K562 (cell line): ENCODE results near the gene AUNIP. TPM values are rescaled to one million over a fixed set of nuclear protein-coding genes. Genes with fewer than 3 reads are reported as not detected.
A peak's percentile ranks its signal among the peaks of the same experiment; 100 is the strongest.

Experiments used
- ATF7 ChIP-seq: fragments of 450-650 bp; IDR thresholded peaks from 2 replicates; pipeline ENCODE4 v1.7.1; 2014; ENCODE audit warnings: mild to moderate bottlenecking, moderate library complexity
- BRD4 ChIP-seq: fragments of 200-600 bp; sonication (generic); IDR thresholded peaks from 2 replicates; pipeline ENCODE4 v1.6.1; 2017; ENCODE audit warnings: inconsistent platforms
- HEY1 ChIP-seq: fragments of 250-450 bp; sonication (Bioruptor Pico); IDR thresholded peaks from 2 replicates; pipeline ENCODE4 v1.5.0; 2020; ENCODE audit warnings: mild to moderate bottlenecking, moderate library complexity, borderline replicate concordance
- KDM1A ChIP-seq, 2 experiments: fragments of 450-650 bp; IDR thresholded peaks; 2 replicates each; pipeline ENCODE4 v1.6.1; 2016; ENCODE audit warnings: mild to moderate bottlenecking in 2 of 2
- NBN ChIP-seq: fragments of 450-650 bp; IDR thresholded peaks from 2 replicates; pipeline ENCODE4 v1.6.1; 2016; ENCODE audit warnings: low read depth, mild to moderate bottlenecking
- NCOR1 ChIP-seq: fragments of 450-650 bp; IDR thresholded peaks from 2 replicates; pipeline ENCODE4 v1.6.1; 2016; ENCODE audit warnings: mild to moderate bottlenecking, moderate library complexity
- RAD21 ChIP-seq, 2 experiments: fragments of 250-450 bp in 1 of 2; fragments of 450-650 bp in 1 of 2; sonication (Bioruptor Pico) in 1 of 2; formaldehyde crosslinking in 1 of 2; IDR thresholded peaks in 1 of 2; conservative IDR thresholded peaks in 1 of 2; 2 replicates each; pipeline versions ENCODE4 v1.4.0 to v1.8.0; 2020 to 2022; ENCODE audit warnings: mild to moderate bottlenecking in 2 of 2, moderate library complexity in 1 of 2
- RBBP5 ChIP-seq: fragments of 200-600 bp; sonication (generic); IDR thresholded peaks from 2 replicates; pipeline ENCODE4 v1.6.1; 2012; ENCODE audit warnings: borderline replicate concordance, mild to moderate bottlenecking, low read length, control low read depth, inconsistent platforms; ENCODE audit not compliant: insufficient read depth, poor library complexity, severe bottlenecking
- TAL1 ChIP-seq: fragments of 450-650 bp; IDR thresholded peaks from 2 replicates; pipeline ENCODE4 v1.6.1; 2016; ENCODE audit warnings: mild to moderate bottlenecking
- TCF3 ChIP-seq: sonication (generic); formaldehyde crosslinking; IDR thresholded peaks from 2 replicates; pipeline ENCODE4 v1.4.0; 2020; ENCODE audit warnings: mild to moderate bottlenecking, missing genetic modification reagents
- TRIM24 ChIP-seq, 2 experiments: fragments of 450-650 bp; IDR thresholded peaks; 2 replicates each; pipeline ENCODE4 v1.6.1; 2016
- YBX1 ChIP-seq: fragments of 450-650 bp; IDR thresholded peaks from 2 replicates; pipeline ENCODE4 v1.7.1; 2016; ENCODE audit warnings: mild to moderate bottlenecking
- ZBED1 ChIP-seq: IDR thresholded peaks from 2 replicates; pipeline ENCODE4 v1.6.1; 2014
- ZFX ChIP-seq: sonication (generic); formaldehyde crosslinking; IDR thresholded peaks from 2 replicates; pipeline ENCODE4 v1.8.0; 2022; ENCODE audit warnings: mild to moderate bottlenecking, missing genetic modification reagents, moderate library complexity
- polyA plus RNA-seq, 8 experiments: library from polyadenylated mRNA; depleted of rRNA in 4 of 8; stranded (reverse) in 5 of 8; unstranded in 3 of 8; fragments of >200 nt; fragmentation: Nextera tagmentation in 2 of 8; fragmentation: Illumina TruSeq in 1 of 8; extraction: Ambion mirVana in 2 of 8; extraction: Trizol in 1 of 8; gene quantifications; 2 replicates each; pipeline versions ENCODE4 v1.2.1 to v1.2.3, GENCODE V29; 2011 to 2014; ENCODE audit warnings: inconsistent platforms in 1 of 8, missing spikeins in 1 of 8
- total RNA-seq, 7 experiments: library from RNA; depleted of rRNA in 6 of 7; stranded (reverse); fragments of >200 nt in 6 of 7; fragmentation: Illumina TruSeq in 2 of 7; extraction: Trizol in 2 of 7; gene quantifications; 2 replicates each; pipeline versions ENCODE4 v1.2.1 to v1.2.3, GENCODE V29; 2011 to 2021; ENCODE audit warnings: low replicate concordance in 1 of 7
- TF ChIP-seq, protein P1 (sequence below), 2 experiments: fragments of 150-350 bp in 1 of 2; IDR thresholded peaks; 2 replicates each; pipeline ENCODE4 v1.6.1; 2012 to 2016; ENCODE audit warnings: low read depth in 2 of 2, low read length in 2 of 2, mild to moderate bottlenecking in 1 of 2, moderate library complexity in 1 of 2
- TF ChIP-seq, protein P2 (sequence below): fragments of 450-650 bp; IDR thresholded peaks from 2 replicates; pipeline ENCODE4 v1.6.1; 2018; ENCODE audit not compliant: partially characterized antibody

AUNIP gene
- total and polyA plus RNA-seq, 9 of the 15 experiments (the other 6 are each of a cell fraction or from before 2014, with no cell fraction given) = 12.1 to 53.8 (median 47.1) TPM

GRCh38 chr1:25861316-25862286 lies 2.3 kb upstream of the AUNIP start (continued):
- TF ChIP-seq, protein P1, sequence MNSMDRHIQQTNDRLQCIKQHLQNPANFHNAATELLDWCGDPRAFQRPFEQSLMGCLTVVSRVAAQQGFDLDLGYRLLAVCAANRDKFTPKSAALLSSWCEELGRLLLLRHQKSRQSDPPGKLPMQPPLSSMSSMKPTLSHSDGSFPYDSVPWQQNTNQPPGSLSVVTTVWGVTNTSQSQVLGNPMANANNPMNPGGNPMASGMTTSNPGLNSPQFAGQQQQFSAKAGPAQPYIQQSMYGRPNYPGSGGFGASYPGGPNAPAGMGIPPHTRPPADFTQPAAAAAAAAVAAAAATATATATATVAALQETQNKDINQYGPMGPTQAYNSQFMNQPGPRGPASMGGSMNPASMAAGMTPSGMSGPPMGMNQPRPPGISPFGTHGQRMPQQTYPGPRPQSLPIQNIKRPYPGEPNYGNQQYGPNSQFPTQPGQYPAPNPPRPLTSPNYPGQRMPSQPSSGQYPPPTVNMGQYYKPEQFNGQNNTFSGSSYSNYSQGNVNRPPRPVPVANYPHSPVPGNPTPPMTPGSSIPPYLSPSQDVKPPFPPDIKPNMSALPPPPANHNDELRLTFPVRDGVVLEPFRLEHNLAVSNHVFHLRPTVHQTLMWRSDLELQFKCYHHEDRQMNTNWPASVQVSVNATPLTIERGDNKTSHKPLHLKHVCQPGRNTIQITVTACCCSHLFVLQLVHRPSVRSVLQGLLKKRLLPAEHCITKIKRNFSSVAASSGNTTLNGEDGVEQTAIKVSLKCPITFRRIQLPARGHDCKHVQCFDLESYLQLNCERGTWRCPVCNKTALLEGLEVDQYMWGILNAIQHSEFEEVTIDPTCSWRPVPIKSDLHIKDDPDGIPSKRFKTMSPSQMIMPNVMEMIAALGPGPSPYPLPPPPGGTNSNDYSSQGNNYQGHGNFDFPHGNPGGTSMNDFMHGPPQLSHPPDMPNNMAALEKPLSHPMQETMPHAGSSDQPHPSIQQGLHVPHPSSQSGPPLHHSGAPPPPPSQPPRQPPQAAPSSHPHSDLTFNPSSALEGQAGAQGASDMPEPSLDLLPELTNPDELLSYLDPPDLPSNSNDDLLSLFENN (IDR thresholded peaks at IDR 0.05; ENCODE audit: low read depth in 2 of 2, low read length in 2 of 2) = peak in 1 of 2 experiments; percentile 29; a peak in 1 of 4 replicates
- TF ChIP-seq TRIM24 (IDR thresholded peaks at IDR 0.05) (peak in 1 of 2 experiments; percentile 50; a peak in 2 of 4 replicates), KDM1A (IDR thresholded peaks at IDR 0.05) (peak; percentile 66 to 70), NBN (peak; percentile 89), BRD4 (no peak), YBX1 (no peak), ATF7 (peak; percentile 57), ZBED1 (0 out of 2 replicates have a peak, but pooled peaks have one; percentile 51), TCF3 (CRISPR knock-in tag) (peak; percentile 63), RAD21 (CRISPR knock-in tag; conservative IDR thresholded peaks at IDR 0.05 in 1 of 2, IDR thresholded peaks at IDR 0.05 in 1 of 2) (peak in 1 of 2 experiments; percentile 8; a peak in 2 of 4 replicates), RBBP5 (peak; percentile 84), ZFX (CRISPR knock-in tag) (peak; percentile 36; the same call in 1 of the 2 replicates), NCOR1 (peak; percentile 63), HEY1 (no peak), TAL1 (peak; percentile 31; the same call in 1 of the 2 replicates)
- TF ChIP-seq, protein P2, sequence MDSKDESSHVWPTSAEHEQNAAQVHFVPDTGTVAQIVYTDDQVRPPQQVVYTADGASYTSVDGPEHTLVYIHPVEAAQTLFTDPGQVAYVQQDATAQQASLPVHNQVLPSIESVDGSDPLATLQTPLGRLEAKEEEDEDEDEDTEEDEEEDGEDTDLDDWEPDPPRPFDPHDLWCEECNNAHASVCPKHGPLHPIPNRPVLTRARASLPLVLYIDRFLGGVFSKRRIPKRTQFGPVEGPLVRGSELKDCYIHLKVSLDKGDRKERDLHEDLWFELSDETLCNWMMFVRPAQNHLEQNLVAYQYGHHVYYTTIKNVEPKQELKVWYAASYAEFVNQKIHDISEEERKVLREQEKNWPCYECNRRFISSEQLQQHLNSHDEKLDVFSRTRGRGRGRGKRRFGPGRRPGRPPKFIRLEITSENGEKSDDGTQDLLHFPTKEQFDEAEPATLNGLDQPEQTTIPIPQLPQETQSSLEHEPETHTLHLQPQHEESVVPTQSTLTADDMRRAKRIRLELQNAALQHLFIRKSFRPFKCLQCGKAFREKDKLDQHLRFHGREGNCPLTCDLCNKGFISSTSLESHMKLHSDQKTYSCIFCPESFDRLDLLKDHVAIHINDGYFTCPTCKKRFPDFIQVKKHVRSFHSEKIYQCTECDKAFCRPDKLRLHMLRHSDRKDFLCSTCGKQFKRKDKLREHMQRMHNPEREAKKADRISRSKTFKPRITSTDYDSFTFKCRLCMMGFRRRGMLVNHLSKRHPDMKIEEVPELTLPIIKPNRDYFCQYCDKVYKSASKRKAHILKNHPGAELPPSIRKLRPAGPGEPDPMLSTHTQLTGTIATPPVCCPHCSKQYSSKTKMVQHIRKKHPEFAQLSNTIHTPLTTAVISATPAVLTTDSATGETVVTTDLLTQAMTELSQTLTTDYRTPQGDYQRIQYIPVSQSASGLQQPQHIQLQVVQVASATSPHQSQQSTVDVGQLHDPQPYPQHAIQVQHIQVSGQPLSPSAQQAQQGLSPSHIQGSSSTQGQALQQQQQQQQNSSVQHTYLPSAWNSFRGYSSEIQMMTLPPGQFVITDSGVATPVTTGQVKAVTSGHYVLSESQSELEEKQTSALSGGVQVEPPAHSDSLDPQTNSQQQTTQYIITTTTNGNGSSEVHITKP = peak; percentile 28
